ENCODE results near the gene DAPK2.
"Not testable (repeated sequence)": the region's sequence is repeated elsewhere in the genome, so short reads cannot be mapped to it uniquely, and the experiment has no call there.

The DAPK2 gene

GRCh38 chr15:63915873-63916771, 130.2 kb downstream of the DAPK2 start:
- DNase-seq (ENCODE audit: low read depth, low spot score), result peak; percentile 56

- no peak for DNase-seq (ENCODE audit: low read depth, low spot score)
Measured at GRCh38 chr15:63915209-63915872, 130.9 kb downstream of the DAPK2 start.

GRCh38 chr15:63913786-63914315, 132.4 kb downstream of the DAPK2 start:
- no peak for DNase-seq (ENCODE audit: low read depth, low spot score)

DNA sequence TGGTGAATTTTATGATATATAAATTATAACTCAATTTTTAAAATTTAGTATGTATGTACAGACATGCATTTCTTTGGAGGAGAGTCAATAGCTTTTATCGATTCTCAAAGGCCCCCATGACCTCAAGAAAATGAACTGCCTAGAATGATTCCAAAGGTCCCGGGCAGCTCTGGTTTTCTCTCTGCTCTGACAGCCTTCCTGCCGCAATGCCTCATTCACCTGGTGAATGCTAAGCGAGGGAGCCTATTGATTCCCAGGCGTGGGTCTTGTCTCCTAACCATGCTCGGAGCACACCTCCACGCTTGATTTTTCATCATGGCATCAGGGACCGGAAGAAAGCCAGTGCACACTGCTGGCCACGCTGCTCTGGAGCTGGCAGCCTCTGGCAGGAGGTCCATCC, 132.9 kb downstream of the DAPK2 start:
- DNase-seq (ENCODE audit: low read depth, low spot score), result no peak

- DNase-seq (ENCODE audit: low read depth, low spot score), result no peak
Measured at GRCh38 chr15:63912061-63912615, 134.1 kb downstream of the DAPK2 start.

GRCh38 chr15:63911160-63911559, 135.1 kb downstream of the DAPK2 start:
- DNase-seq (ENCODE audit: low read depth, low spot score), result no peak

DNA sequence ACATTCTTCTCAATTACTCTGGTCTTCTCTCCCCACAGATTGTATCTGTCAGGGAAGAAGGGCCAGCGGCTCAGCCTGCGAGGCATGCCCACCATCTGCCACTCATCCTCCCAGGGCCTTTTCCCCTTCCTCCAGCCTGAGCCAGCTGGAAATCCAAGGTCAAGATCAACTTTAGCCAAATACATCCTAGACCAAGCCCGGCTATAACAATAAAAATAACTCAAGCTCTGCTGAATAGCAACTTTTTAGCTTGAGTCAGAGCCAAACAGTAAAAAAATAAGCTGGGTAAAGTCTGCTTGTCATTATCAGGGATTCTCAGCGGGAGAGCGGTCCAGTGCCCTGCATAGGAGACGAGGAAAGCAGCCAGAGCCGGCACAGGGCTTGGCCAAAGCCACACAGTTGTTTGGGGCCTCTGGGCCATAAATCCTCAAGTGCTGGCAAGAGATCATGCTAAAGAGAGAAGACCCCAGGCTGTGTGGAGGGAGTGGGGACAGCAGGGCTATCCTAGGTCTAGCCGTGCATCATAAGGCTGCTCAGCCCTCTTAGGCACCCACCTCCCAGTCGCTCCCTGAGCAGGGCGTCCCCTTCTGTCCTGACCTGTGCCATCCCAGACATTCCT, 136.4 kb downstream of the DAPK2 start:
- DNase-seq (ENCODE audit: low read depth, low spot score), result peak; percentile 78

GRCh38 chr15:63908991-63909390, 137.3 kb downstream of the DAPK2 start:
- DNase-seq (ENCODE audit: low read depth, low spot score), result no peak

GRCh38 chr15:63908281-63908680, 138.0 kb downstream of the DAPK2 start:
- no peak for DNase-seq (ENCODE audit: low read depth, low spot score)

DNA sequence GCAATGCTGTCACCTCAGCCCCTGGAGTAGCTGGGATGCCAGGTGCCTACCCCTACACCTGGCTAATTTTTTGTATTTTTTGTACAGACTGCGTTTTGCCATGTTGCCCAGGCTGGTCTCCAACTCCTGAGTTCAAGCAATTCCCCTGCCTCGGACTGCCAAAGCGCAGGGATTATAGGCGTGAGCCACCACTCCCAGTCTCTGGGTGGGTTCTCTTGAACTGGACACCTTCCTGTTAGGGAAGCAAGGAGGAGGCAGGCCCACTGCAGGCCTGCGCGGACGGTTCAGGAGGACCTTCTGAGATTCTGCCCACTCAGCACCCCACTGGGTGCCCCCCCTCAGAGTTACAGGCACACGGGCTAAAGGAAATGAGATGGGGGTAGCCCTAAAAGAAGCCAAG, 138.8 kb downstream of the DAPK2 start:
- no peak for DNase-seq (ENCODE audit: low read depth, low spot score)

GRCh38 chr15:63906266-63906584, 140.1 kb downstream of the DAPK2 start:
- no peak for DNase-seq (ENCODE audit: low read depth, low spot score)

- DNase-seq (ENCODE audit: low read depth, low spot score), result no peak
Measured at GRCh38 chr15:63905558-63906265, 140.6 kb downstream of the DAPK2 start.

GRCh38 chr15:63905131-63905530, 141.2 kb downstream of the DAPK2 start:
- DNase-seq (ENCODE audit: low read depth, low spot score), result peak; percentile 20

DNA sequence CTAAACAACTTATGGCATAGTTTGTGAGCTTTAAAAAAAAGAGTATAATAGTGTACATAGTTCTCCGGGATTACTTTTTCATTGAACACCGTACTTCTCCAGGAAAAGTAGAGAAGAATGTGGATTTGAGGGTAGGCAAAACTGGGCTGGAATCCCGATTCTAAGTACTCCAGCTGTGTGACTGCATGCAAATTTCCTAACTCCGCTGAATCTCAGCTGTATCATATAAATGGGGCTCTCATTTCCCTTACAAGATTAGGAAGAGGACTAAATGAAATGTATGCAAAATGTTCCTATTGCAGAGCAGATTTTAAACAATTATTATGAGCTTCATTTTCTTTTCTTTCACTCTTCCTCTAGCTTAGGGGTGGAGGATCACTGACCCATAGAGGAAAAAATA, 142.2 kb downstream of the DAPK2 start:
- DNase-seq (ENCODE audit: low read depth, low spot score), result no peak

DNA sequence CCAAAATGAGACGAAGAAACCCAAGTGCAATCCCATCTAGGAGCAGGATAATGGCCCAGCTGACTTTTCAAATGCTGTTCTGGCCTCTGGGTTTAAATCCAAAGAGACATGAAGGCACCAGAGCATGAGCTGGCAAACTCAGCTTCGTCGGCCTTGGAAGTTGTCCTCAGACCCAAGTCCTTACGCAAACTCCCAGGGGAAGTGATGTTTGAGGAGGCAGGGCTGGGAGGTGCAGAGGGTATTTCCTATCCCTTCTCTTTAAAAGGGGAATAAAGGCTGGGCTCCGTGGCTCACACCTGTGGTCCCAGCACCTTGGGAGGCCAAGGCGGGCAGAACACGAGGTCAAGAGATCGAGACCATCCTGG, 143.6 kb downstream of the DAPK2 start:
- DNase-seq (ENCODE audit: low read depth, low spot score), result no peak

DNA sequence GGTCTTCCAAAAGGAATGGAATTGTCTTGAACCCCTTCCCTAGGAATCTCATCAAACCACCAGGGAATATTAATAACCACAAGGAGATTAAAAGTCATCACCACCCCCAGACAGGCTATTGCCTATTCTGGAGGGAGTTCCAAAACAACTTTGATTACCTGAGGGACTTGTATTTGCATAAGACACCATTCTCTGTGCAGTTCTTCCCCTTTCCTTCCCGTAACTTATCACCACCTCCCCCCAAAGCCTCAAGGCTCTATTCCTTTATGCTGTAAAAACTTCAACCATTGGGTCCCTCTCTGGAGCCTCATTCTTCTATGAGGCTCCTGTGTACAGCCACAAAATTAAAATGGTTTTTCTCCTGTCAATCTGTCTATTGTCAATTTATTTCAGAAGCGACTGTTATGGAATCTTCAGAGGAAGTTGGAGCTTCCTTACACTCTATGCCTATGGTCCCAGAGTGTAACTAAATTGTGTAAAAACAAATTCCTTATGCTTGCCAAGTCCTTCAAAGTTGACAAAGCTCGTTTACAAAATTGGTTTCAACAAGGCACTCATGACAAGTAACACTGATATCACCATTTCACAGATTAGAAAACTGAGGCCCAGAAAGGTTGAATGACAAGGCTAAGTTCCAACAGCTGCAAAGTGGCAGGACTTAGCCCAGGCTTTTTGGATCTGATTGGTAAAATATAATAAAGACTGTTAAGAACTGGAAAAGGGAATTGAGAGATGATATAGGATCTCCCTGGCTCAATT, 144.2 kb downstream of the DAPK2 start:
- no peak for DNase-seq (ENCODE audit: low read depth, low spot score)

- no peak for DNase-seq (ENCODE audit: low read depth, low spot score)
Measured at GRCh38 chr15:63900306-63900705, 146.0 kb downstream of the DAPK2 start.

DNA sequence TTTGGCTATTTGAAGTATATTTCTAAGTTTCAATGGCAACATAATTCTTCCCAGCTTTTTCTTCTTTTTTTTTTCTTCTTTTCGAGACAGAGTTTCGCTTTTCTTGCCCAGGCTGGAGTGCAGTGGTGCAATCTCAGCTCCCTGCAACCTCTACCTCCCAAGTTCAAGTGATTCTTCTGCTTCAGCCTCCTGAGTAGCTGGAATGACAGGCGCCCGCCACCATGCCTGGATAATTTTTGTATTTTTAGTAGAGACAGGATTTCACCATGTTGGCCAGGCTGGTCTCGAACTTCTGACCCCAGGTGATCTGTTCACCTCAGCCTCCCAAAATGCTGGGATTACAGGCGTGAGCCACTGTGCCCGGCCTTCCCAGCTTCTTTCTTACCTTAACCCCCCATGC, 146.7 kb downstream of the DAPK2 start:
- not testable (repeated sequence) for DNase-seq (ENCODE audit: low read depth, low spot score)

DNA sequence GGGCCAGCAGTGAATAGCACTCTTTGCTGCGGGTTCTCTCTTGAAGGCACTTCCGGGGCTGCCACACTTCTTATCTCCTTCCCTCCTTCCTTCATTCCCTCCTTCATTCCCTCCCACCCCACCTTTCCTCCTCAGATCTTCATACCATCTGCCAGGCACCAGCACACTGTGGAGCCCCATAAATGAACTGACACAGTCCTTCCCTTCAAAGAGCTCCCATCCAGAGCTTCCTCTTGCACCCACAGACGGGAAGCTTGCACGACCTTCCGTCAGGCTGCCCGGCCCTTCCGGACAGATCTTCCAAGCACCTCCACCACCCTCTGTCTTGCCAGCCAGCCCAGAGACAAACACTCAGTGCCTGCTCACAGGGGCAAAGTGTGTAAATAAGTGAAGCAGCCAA, 147.1 kb downstream of the DAPK2 start:
- DNase-seq (ENCODE audit: low read depth, low spot score), result no peak

DNA sequence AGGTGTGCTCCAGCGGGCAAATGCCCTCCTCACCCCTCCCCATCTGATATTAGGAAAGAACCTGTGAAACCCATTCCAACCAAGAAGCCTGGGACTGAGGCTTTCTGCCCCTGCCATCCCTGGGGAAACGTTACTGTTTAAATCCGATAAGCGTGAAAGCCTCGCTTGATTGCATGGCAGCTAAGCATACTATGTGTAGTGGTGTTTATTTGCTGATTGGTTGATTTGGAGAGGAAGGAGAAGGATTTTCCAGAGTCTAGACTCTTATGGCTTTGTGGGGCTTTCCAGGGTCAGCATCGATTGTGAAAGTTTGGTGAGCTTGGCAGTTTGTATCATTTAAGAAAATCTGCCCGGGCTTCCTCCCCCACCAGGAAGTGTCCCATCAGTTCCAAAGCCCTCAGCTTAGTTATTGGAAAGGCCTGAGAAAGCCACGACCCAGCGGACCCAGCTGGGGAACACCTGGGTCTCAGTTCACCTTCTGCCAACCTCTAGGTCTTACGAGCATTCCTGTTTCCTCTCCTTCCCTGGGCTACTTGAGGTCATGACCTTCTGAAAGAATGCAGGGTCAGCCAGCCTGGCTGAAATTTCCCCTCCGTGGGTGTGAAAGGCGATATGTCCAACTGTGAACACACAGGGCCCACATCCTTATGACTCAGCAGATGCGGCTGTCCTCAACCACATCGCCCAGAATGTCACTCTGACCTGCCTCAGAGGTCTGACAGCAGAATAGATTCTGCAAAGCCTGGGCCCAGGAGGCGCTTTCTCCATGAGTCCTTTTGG, 149.8 kb downstream of the DAPK2 start:
- DNase-seq (ENCODE audit: low read depth, low spot score), result peak; percentile 69
